ENCODE data around the gene NAALADL1. TPM values are rescaled to one million over a fixed set of nuclear protein-coding genes. Genes with fewer than 3 reads are reported as not detected.
A peak's percentile ranks its signal among the peaks of the same experiment; 100 is the strongest.
"Not testable (repeated sequence)": the region's sequence is repeated elsewhere in the genome, so short reads cannot be mapped to it uniquely, and the experiment has no call there.

Gene NAALADL1
- total RNA-seq, 4 donors from 2014 or later: 2.7 to 8.3 (median 5.1) TPM

GRCh38 chr11:65034423-65034822 lies 23.9 kb downstream of the NAALADL1 start:
- TF ChIP-seq CTCF (IDR thresholded peaks at IDR 0.05): no peak
- Histone ChIP-seq H3K4me3 (no peak overlapping the region), H3K36me3 (peaks cover 77% of the 10 kb centered on the region), H3K9me3 (no peaks in the 10 kb centered on the region), H3K4me1 (no peaks in the 10 kb centered on the region), H3K27ac (no peak overlapping the region), H3K27me3 (no peaks in the 10 kb centered on the region)
- 94% methylated on average over 2 of the region's 2 CpGs for WGBS
- no peak for DNase-seq (ENCODE audit: low spot score in 2 of 2)

GRCh38 chr11:65032216-65032615 lies 26.1 kb downstream of the NAALADL1 start:
- H3K36me3 ChIP-seq: peaks cover 62% of the 10 kb centered on the region
- no peak overlapping the region for H3K27ac ChIP-seq
- DNase-seq (ENCODE audit: low spot score in 2 of 2): no peak
- no peak overlapping the region for H3K4me3 ChIP-seq
- WGBS: 83% methylated on average over 13 of the region's 13 CpGs
- H3K9me3 ChIP-seq: no peaks in the 10 kb centered on the region
- H3K27me3 ChIP-seq: no peaks in the 10 kb centered on the region
- peaks cover 13% of the 10 kb centered on the region for H3K4me1 ChIP-seq
- TF ChIP-seq POLR2AphosphoS5 (IDR thresholded peaks at IDR 0.05) (no peak), POLR2A (IDR thresholded peaks at IDR 0.05) (no peak), CTCF (IDR thresholded peaks at IDR 0.05) (no peak), EP300 (IDR thresholded peaks at IDR 0.05) (no peak)

GRCh38 chr11:65027213-65028067 lies 30.9 kb downstream of the NAALADL1 start, which contains the start of gene SNX15:
Gene SNX15 (plus strand): TSS chr11:65027439. CDS start chr11:65027538, 99 bp downstream.
- Histone ChIP-seq H3K27ac (peak within 1 kb of the TSS; percentile 82), H3K4me3 (peak within 1 kb of the TSS; percentile 50), H3K4me1 (peaks cover 17% of the 10 kb centered on the region), H3K9me3 (no peaks in the 10 kb centered on the region), H3K27me3 (no peaks in the 10 kb centered on the region), H3K36me3 (peaks cover 20% of the 10 kb centered on the region)
- 1% methylated on average over 41 of the region's 51 CpGs for WGBS
- DNase-seq (ENCODE audit: low spot score in 2 of 2): peak; percentile 95 to 96
- TF ChIP-seq POLR2AphosphoS5 (IDR thresholded peaks at IDR 0.05): peak in 2 of 3 donors; percentile 18 to 87
- TF ChIP-seq EP300 (IDR thresholded peaks at IDR 0.05): no peak
- TF ChIP-seq POLR2A (IDR thresholded peaks at IDR 0.05): peak in 1 of 2 donors; percentile 24
- peak; percentile 52 to 81 for TF ChIP-seq CTCF (IDR thresholded peaks at IDR 0.05)

- H3K27ac ChIP-seq: peak overlapping the region; percentile 82
- TF ChIP-seq POLR2A (IDR thresholded peaks at IDR 0.05): no peak
- TF ChIP-seq CTCF (IDR thresholded peaks at IDR 0.05): no peak
- no peak for TF ChIP-seq EP300 (IDR thresholded peaks at IDR 0.05)
- TF ChIP-seq POLR2AphosphoS5 (IDR thresholded peaks at IDR 0.05): no peak
- 49% methylated on average over 10 of the region's 10 CpGs for WGBS
- DNase-seq (ENCODE audit: low spot score in 2 of 2): no peak
- peaks cover 20% of the 10 kb centered on the region for H3K36me3 ChIP-seq
- H3K4me1 ChIP-seq: peaks cover 17% of the 10 kb centered on the region
- H3K4me3 ChIP-seq: peak overlapping the region; percentile 50
- H3K27me3 ChIP-seq: no peaks in the 10 kb centered on the region
- no peaks in the 10 kb centered on the region for H3K9me3 ChIP-seq
Observed at GRCh38 chr11:65026810-65027209, 31.5 kb downstream of the NAALADL1 start.

GRCh38 chr11:65023502-65023901 lies 34.9 kb downstream of the NAALADL1 start:
- H3K9me3 ChIP-seq; H3K4me3 ChIP-seq; DNase-seq (ENCODE audit: low spot score in 2 of 2); H3K27me3 ChIP-seq; H3K27ac ChIP-seq: not testable (repeated sequence)
- peaks cover 11% of the 10 kb centered on the region for H3K4me1 ChIP-seq
- 85% methylated on average over 8 of the region's 8 CpGs for WGBS
- peaks cover 37% of the 10 kb centered on the region for H3K36me3 ChIP-seq

Data from suprapubic skin (tissue), 4 donors.